DOHH2 (cell line): ENCODE results near the gene GPR152.
A peak's percentile ranks its signal among the peaks of the same experiment; 100 is the strongest.

Source experiments
- H3F3A ChIP-seq: fragments of 200-600 bp; sonication (generic), shearing (Covaris generic); 2 replicates; pipeline ENCODE4 v1.6.0; 2016; ENCODE audit warnings: antibody characterized with exemption, mild to moderate bottlenecking; ENCODE audit not compliant: control insufficient read depth, insufficient read depth
- H3K27ac ChIP-seq: fragments of 200-600 bp; sonication (generic); 2 replicates; pipeline ENCODE4 v1.5.1; 2014; ENCODE audit warnings: low read depth, mild to moderate bottlenecking, low read length, moderate library complexity
- H3K27me3 ChIP-seq: fragments of 200-600 bp; sonication (generic); 2 replicates; pipeline ENCODE4 v1.6.1; 2014; ENCODE audit warnings: mild to moderate bottlenecking, low read length, mixed read lengths; ENCODE audit not compliant: control insufficient read depth
- H3K36me3 ChIP-seq: fragments of 200-600 bp; sonication (generic); 2 replicates; pipeline ENCODE4 v1.6.1; 2014; ENCODE audit warnings: mild to moderate bottlenecking, low read length, moderate library complexity, mixed read lengths; ENCODE audit not compliant: control insufficient read depth
- H3K4me1 ChIP-seq: fragments of 200-600 bp; sonication (generic); 2 replicates; pipeline ENCODE4 v1.6.1; 2014; ENCODE audit warnings: mild to moderate bottlenecking, low read length, mixed read lengths; ENCODE audit not compliant: control insufficient read depth
- H3K4me2 ChIP-seq: fragments of 200-600 bp; sonication (generic); 2 replicates; pipeline ENCODE4 v1.6.0; 2014; ENCODE audit warnings: mild to moderate bottlenecking, low read length, moderate library complexity
- H3K4me3 ChIP-seq: fragments of 200-600 bp; sonication (generic); 2 replicates; pipeline ENCODE4 v1.5.1; 2014; ENCODE audit warnings: mild to moderate bottlenecking, low read length, mixed read lengths
- H3K79me2 ChIP-seq: fragments of 200-600 bp; sonication (generic); 2 replicates; pipeline ENCODE4 v1.6.1; 2014; ENCODE audit warnings: mild to moderate bottlenecking, low read length, mixed read lengths; ENCODE audit not compliant: control insufficient read depth
- H3K9me2 ChIP-seq: fragments of 200-600 bp; sonication (generic); replicated peaks from 2 replicates; pipeline ENCODE4 v1.6.1; 2014; ENCODE audit warnings: mild to moderate bottlenecking, low read length, mixed read lengths; ENCODE audit not compliant: control insufficient read depth
- H3K9me3 ChIP-seq: fragments of 200-600 bp; sonication (generic); 2 replicates; pipeline ENCODE4 v1.6.1; 2014; ENCODE audit warnings: antibody characterized with exemption, low read length, mixed read lengths; ENCODE audit not compliant: control insufficient read depth, insufficient read depth
- H4K20me1 ChIP-seq: fragments of 200-600 bp; sonication (generic); 2 replicates; pipeline ENCODE4 v1.6.0; 2014; ENCODE audit warnings: low read depth, mild to moderate bottlenecking, antibody characterized with exemption, low read length, moderate library complexity; ENCODE audit not compliant: control insufficient read depth, insufficient read depth
- CTCF ChIP-seq: fragments of 200-600 bp; sonication (generic); IDR thresholded peaks from one replicate; pipeline ENCODE4 v1.5.1; 2014; ENCODE audit warnings: antibody characterized with exemption, mild to moderate bottlenecking, low read depth, low read length; ENCODE audit not compliant: poor library complexity, severe bottlenecking
- EZH2phosphoT487 ChIP-seq: fragments of 200-600 bp; sonication (generic); IDR thresholded peaks from 2 replicates; pipeline ENCODE4 v1.6.1; 2017; ENCODE audit warnings: borderline replicate concordance, mild to moderate bottlenecking, antibody characterized with exemption, low read length, moderate library complexity, mixed read lengths

Gene GPR152

GRCh38 chr11:67408437-67409200 is 43.9 kb downstream of the GPR152 start:
- Histone ChIP-seq H3K4me3 (peak overlapping the region; percentile 93), H3K36me3 (peaks cover 59% of the 10 kb centered on the region), H3F3A (peaks cover 23% of the 10 kb centered on the region), H3K27ac (peak overlapping the region; percentile 96), H3K9me3 (no peaks in the 10 kb centered on the region), H3K27me3 (no peaks in the 10 kb centered on the region), H3K4me1 (peaks cover 91% of the 10 kb centered on the region), H4K20me1 (no peaks in the 10 kb centered on the region), H3K4me2 (peak overlapping the region; percentile 80), H3K79me2 (peaks cover 37% of the 10 kb centered on the region), H3K9me2 (no peaks in the 10 kb centered on the region)
- TF ChIP-seq CTCF (no peak), EZH2phosphoT487 (no peak)

- peaks cover 43% of the 10 kb centered on the region for H3K79me2 ChIP-seq
- no peaks in the 10 kb centered on the region for H3K9me2 ChIP-seq
- H3F3A ChIP-seq, result peaks cover 26% of the 10 kb centered on the region
- H3K27ac ChIP-seq, result peak overlapping the region; percentile 96
- H3K4me2 ChIP-seq, result peak overlapping the region; percentile 80
- H4K20me1 ChIP-seq, result no peaks in the 10 kb centered on the region
- TF ChIP-seq EZH2phosphoT487 (no peak), CTCF (no peak)
- peak overlapping the region; percentile 93 for H3K4me3 ChIP-seq
- peaks cover 92% of the 10 kb centered on the region for H3K4me1 ChIP-seq
- H3K27me3 ChIP-seq, result no peaks in the 10 kb centered on the region
- no peaks in the 10 kb centered on the region for H3K9me3 ChIP-seq
- H3K36me3 ChIP-seq, result peaks cover 59% of the 10 kb centered on the region
These were observed 44.8 kb downstream of the GPR152 start for GRCh38 chr11:67407688-67408163.

GRCh38 chr11:67406969-67407687 is 45.4 kb downstream of the GPR152 start:
- H3K4me3 ChIP-seq, result peak overlapping the region; percentile 93
- H3K36me3 ChIP-seq, result peaks cover 59% of the 10 kb centered on the region
- H3K79me2 ChIP-seq, result peaks cover 44% of the 10 kb centered on the region
- peaks cover 92% of the 10 kb centered on the region for H3K4me1 ChIP-seq
- peak overlapping the region; percentile 96 for H3K27ac ChIP-seq
- no peaks in the 10 kb centered on the region for H4K20me1 ChIP-seq
- H3K4me2 ChIP-seq, result peak overlapping the region; percentile 80
- peak; percentile 51 for TF ChIP-seq CTCF
- no peak for TF ChIP-seq EZH2phosphoT487
- no peaks in the 10 kb centered on the region for H3K27me3 ChIP-seq
- no peaks in the 10 kb centered on the region for H3K9me2 ChIP-seq
- peaks cover 28% of the 10 kb centered on the region for H3F3A ChIP-seq
- H3K9me3 ChIP-seq, result no peaks in the 10 kb centered on the region
